ENCODE data around the gene PDCD1.

PDCD1 gene

DNA sequence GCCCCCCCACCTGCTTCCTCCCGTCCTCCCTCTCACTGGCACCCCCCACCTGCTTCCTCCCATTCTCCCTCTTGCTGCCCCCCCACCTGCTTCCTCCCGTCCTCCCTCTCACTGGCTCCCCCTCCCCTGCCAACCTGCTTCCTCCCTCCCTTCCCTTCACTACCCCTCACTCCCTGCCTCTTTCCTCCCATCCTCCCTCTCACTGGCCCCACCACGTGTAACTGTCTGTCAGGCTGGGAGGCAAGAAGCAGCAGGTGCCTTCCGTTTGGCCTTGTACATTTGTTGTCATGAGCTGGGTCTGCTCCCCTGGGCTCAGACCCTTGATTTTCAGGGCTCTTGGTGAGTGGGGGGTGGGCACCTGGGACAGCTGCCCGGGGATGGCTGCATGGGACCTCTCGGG is 29.9 kb upstream of the PDCD1 start:
- no peaks in the 10 kb centered on the region for H3K79me2 ChIP-seq (ENCODE audit: control insufficient read depth, insufficient read depth, low read length, poor library complexity)
- H3K4ac ChIP-seq (ENCODE audit: low read depth, low read length): no peak overlapping the region
- no peak overlapping the region for H3K27ac ChIP-seq (ENCODE audit: low read depth, low read length)
- no CpG with 5 or more reads among the region's 6 CpGs for WGBS (ENCODE audit: extremely low coverage, insufficient coverage, insufficient read length)
- no peak overlapping the region for H4K8ac ChIP-seq (ENCODE audit: low read depth, low read length)
- no peak overlapping the region for H2AK5ac ChIP-seq (ENCODE audit: low read length)
- no peaks in the 10 kb centered on the region for H3K27me3 ChIP-seq (ENCODE audit: insufficient read depth, low read length)
- H3K4me2 ChIP-seq (ENCODE audit: low read length): no peak overlapping the region
- no peak overlapping the region for H3K18ac ChIP-seq (ENCODE audit: low read length)
- no peaks in the 10 kb centered on the region for H3K79me1 ChIP-seq (ENCODE audit: low read length)
- no peaks in the 10 kb centered on the region for H3K36me3 ChIP-seq (ENCODE audit: control insufficient read depth in 1 of 2, insufficient read depth in 2 of 2, low read length in 2 of 2)
- peaks cover 7% of the 10 kb centered on the region for H3K9me3 ChIP-seq (ENCODE audit: insufficient read depth, low read depth, low read length)
- no peak overlapping the region for H4K12ac ChIP-seq (ENCODE audit: low read depth, low read length)
- no peaks in the 10 kb centered on the region for H3K4me1 ChIP-seq (ENCODE audit: control insufficient read depth in 1 of 2, insufficient read depth in 2 of 2, low read length in 2 of 2)
- H3K9ac ChIP-seq (ENCODE audit: low read length): no peak overlapping the region
- no peak overlapping the region for H3K4me3 ChIP-seq (ENCODE audit: low read depth, low read length)
- no peak overlapping the region for H3K14ac ChIP-seq (ENCODE audit: low read length)
- H2AFZ ChIP-seq (ENCODE audit: insufficient read depth, low read length, poor library complexity): no peak overlapping the region
- no peak overlapping the region for H2BK5ac ChIP-seq (ENCODE audit: low read depth, low read length, poor library complexity)
- no peak overlapping the region for H2BK120ac ChIP-seq (ENCODE audit: insufficient read depth, low read length, poor library complexity)
- H2BK12ac ChIP-seq (ENCODE audit: low read length): no peak overlapping the region
- no peak overlapping the region for H4K91ac ChIP-seq (ENCODE audit: low read depth, low read length)
- H3K23ac ChIP-seq (ENCODE audit: low read length): no peak overlapping the region
- DNase-seq: no peak

GRCh38 chr2:241887806-241888522 is 29.3 kb upstream of the PDCD1 start:
- H3K14ac ChIP-seq (ENCODE audit: low read length): no peak overlapping the region
- H3K4me1 ChIP-seq (ENCODE audit: control insufficient read depth in 1 of 2, insufficient read depth in 2 of 2, low read length in 2 of 2): no peaks in the 10 kb centered on the region
- H3K4ac ChIP-seq (ENCODE audit: low read depth, low read length): no peak overlapping the region
- no peaks in the 10 kb centered on the region for H3K36me3 ChIP-seq (ENCODE audit: control insufficient read depth in 1 of 2, insufficient read depth in 2 of 2, low read length in 2 of 2)
- no peak overlapping the region for H3K23ac ChIP-seq (ENCODE audit: low read length)
- no peak overlapping the region for H2BK120ac ChIP-seq (ENCODE audit: insufficient read depth, low read length, poor library complexity)
- H2AFZ ChIP-seq (ENCODE audit: insufficient read depth, low read length, poor library complexity): no peak overlapping the region
- no peak overlapping the region for H4K91ac ChIP-seq (ENCODE audit: low read depth, low read length)
- H2BK5ac ChIP-seq (ENCODE audit: low read depth, low read length, poor library complexity): no peak overlapping the region
- no peak overlapping the region for H2BK12ac ChIP-seq (ENCODE audit: low read length)
- no CpG with 5 or more reads among the region's 24 CpGs for WGBS (ENCODE audit: extremely low coverage, insufficient coverage, insufficient read length)
- no peak overlapping the region for H3K4me2 ChIP-seq (ENCODE audit: low read length)
- H3K4me3 ChIP-seq (ENCODE audit: low read depth, low read length): no peak overlapping the region
- no peak for DNase-seq
- no peaks in the 10 kb centered on the region for H3K27me3 ChIP-seq (ENCODE audit: insufficient read depth, low read length)
- no peak overlapping the region for H3K27ac ChIP-seq (ENCODE audit: low read depth, low read length)
- no peaks in the 10 kb centered on the region for H3K79me2 ChIP-seq (ENCODE audit: control insufficient read depth, insufficient read depth, low read length, poor library complexity)
- H3K9ac ChIP-seq (ENCODE audit: low read length): no peak overlapping the region
- no peak overlapping the region for H4K12ac ChIP-seq (ENCODE audit: low read depth, low read length)
- no peak overlapping the region for H4K8ac ChIP-seq (ENCODE audit: low read depth, low read length)
- peaks cover 7% of the 10 kb centered on the region for H3K9me3 ChIP-seq (ENCODE audit: insufficient read depth, low read depth, low read length)
- no peaks in the 10 kb centered on the region for H3K79me1 ChIP-seq (ENCODE audit: low read length)
- no peak overlapping the region for H2AK5ac ChIP-seq (ENCODE audit: low read length)
- H3K18ac ChIP-seq (ENCODE audit: low read length): no peak overlapping the region

DNA sequence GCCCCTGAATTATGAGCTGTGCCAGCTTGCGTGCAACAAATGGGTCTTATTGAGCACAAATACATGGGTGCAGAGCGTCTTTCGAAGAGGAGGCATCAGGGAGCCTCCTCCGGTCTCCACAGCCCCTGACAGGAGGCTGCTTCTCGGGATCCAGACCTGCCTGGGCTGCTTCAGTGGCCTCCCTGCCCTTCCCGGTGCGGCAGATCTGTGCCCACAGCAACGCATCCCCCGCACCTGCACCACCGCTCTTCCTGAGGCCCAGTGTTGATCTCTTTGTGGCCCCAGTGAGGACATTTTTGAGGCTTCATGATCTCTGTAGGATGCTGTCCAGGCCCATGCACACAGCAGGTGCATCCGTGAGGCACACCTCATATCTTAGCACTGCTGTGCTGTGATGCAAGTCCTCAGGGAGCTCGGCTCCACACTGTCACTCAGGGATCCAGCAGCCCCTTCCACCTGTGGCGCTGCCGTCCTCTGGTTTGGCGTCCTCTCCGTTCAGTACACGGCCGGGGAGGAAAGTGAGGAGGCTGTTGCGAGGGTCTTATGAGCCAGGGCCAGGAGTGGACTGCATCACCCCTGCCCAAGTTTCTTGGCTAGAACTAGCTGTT is 28.2 kb upstream of the PDCD1 start:
- no peak overlapping the region for H2BK12ac ChIP-seq (ENCODE audit: low read length)
- no peaks in the 10 kb centered on the region for H3K79me1 ChIP-seq (ENCODE audit: low read length)
- no peaks in the 10 kb centered on the region for H3K27me3 ChIP-seq (ENCODE audit: insufficient read depth, low read length)
- no peak overlapping the region for H3K9ac ChIP-seq (ENCODE audit: low read length)
- H3K79me2 ChIP-seq (ENCODE audit: control insufficient read depth, insufficient read depth, low read length, poor library complexity): no peaks in the 10 kb centered on the region
- no peak overlapping the region for H2BK120ac ChIP-seq (ENCODE audit: insufficient read depth, low read length, poor library complexity)
- H3K14ac ChIP-seq (ENCODE audit: low read length): no peak overlapping the region
- no peak overlapping the region for H3K18ac ChIP-seq (ENCODE audit: low read length)
- no peak overlapping the region for H3K4me2 ChIP-seq (ENCODE audit: low read length)
- no peak overlapping the region for H2AFZ ChIP-seq (ENCODE audit: insufficient read depth, low read length, poor library complexity)
- H3K4ac ChIP-seq (ENCODE audit: low read depth, low read length): no peak overlapping the region
- H2BK5ac ChIP-seq (ENCODE audit: low read depth, low read length, poor library complexity): no peak overlapping the region
- WGBS (ENCODE audit: extremely low coverage, insufficient coverage, insufficient read length): no CpG with 5 or more reads among the region's 19 CpGs
- H4K12ac ChIP-seq (ENCODE audit: low read depth, low read length): no peak overlapping the region
- no peak overlapping the region for H4K8ac ChIP-seq (ENCODE audit: low read depth, low read length)
- H2AK5ac ChIP-seq (ENCODE audit: low read length): no peak overlapping the region
- H4K91ac ChIP-seq (ENCODE audit: low read depth, low read length): no peak overlapping the region
- H3K36me3 ChIP-seq (ENCODE audit: control insufficient read depth in 1 of 2, insufficient read depth in 2 of 2, low read length in 2 of 2): no peaks in the 10 kb centered on the region
- no peak overlapping the region for H3K27ac ChIP-seq (ENCODE audit: low read depth, low read length)
- H3K9me3 ChIP-seq (ENCODE audit: insufficient read depth, low read depth, low read length): peaks cover 7% of the 10 kb centered on the region
- H3K4me3 ChIP-seq (ENCODE audit: low read depth, low read length): no peak overlapping the region
- no peak overlapping the region for H3K23ac ChIP-seq (ENCODE audit: low read length)
- peaks cover under 1 to 1% of the 10 kb centered on the region in 2 experiments for H3K4me1 ChIP-seq (ENCODE audit: control insufficient read depth in 1 of 2, insufficient read depth in 2 of 2, low read length in 2 of 2)
- no peak for DNase-seq

- no peaks in the 10 kb centered on the region for H3K79me2 ChIP-seq (ENCODE audit: control insufficient read depth, insufficient read depth, low read length, poor library complexity)
- no peak overlapping the region for H2AFZ ChIP-seq (ENCODE audit: insufficient read depth, low read length, poor library complexity)
- no peak overlapping the region for H3K23ac ChIP-seq (ENCODE audit: low read length)
- H2AK5ac ChIP-seq (ENCODE audit: low read length): no peak overlapping the region
- no peak overlapping the region for H4K91ac ChIP-seq (ENCODE audit: low read depth, low read length)
- H3K36me3 ChIP-seq (ENCODE audit: control insufficient read depth in 1 of 2, insufficient read depth in 2 of 2, low read length in 2 of 2): no peaks in the 10 kb centered on the region
- no peak for DNase-seq
- peaks cover 10% of the 10 kb centered on the region for H3K9me3 ChIP-seq (ENCODE audit: insufficient read depth, low read depth, low read length)
- H3K4me3 ChIP-seq (ENCODE audit: low read depth, low read length): no peak overlapping the region
- H2BK12ac ChIP-seq (ENCODE audit: low read length): no peak overlapping the region
- H3K27me3 ChIP-seq (ENCODE audit: insufficient read depth, low read length): no peaks in the 10 kb centered on the region
- H4K8ac ChIP-seq (ENCODE audit: low read depth, low read length): no peak overlapping the region
- no peak overlapping the region for H3K9ac ChIP-seq (ENCODE audit: low read length)
- WGBS (ENCODE audit: extremely low coverage, insufficient coverage, insufficient read length): no CpG with 5 or more reads among the region's 15 CpGs
- no peaks in the 10 kb centered on the region for H3K79me1 ChIP-seq (ENCODE audit: low read length)
- H3K4me2 ChIP-seq (ENCODE audit: low read length): no peak overlapping the region
- no peak overlapping the region for H3K4ac ChIP-seq (ENCODE audit: low read depth, low read length)
- H2BK120ac ChIP-seq (ENCODE audit: insufficient read depth, low read length, poor library complexity): no peak overlapping the region
- no peak overlapping the region for H3K14ac ChIP-seq (ENCODE audit: low read length)
- H4K12ac ChIP-seq (ENCODE audit: low read depth, low read length): no peak overlapping the region
- H2BK5ac ChIP-seq (ENCODE audit: low read depth, low read length, poor library complexity): no peak overlapping the region
- no peak overlapping the region for H3K18ac ChIP-seq (ENCODE audit: low read length)
- peaks cover 3 to 9% of the 10 kb centered on the region in 2 experiments for H3K4me1 ChIP-seq (ENCODE audit: control insufficient read depth in 1 of 2, insufficient read depth in 2 of 2, low read length in 2 of 2)
- H3K27ac ChIP-seq (ENCODE audit: low read depth, low read length): no peak overlapping the region
Measured at GRCh38 chr2:241885946-241886643, 27.4 kb upstream of the PDCD1 start.

Measured in trophoblast cell (in vitro differentiated cells and primary cell).